ENCODE results near the gene SMARCC2. TPM values are rescaled to one million over a fixed set of nuclear protein-coding genes. Genes with fewer than 3 reads are reported as not detected.

Gene SMARCC2
- polyA plus RNA-seq, 2 of the 4 experiments (the other 2 are of a cell fraction): 51.9 to 83.9 TPM

DNA sequence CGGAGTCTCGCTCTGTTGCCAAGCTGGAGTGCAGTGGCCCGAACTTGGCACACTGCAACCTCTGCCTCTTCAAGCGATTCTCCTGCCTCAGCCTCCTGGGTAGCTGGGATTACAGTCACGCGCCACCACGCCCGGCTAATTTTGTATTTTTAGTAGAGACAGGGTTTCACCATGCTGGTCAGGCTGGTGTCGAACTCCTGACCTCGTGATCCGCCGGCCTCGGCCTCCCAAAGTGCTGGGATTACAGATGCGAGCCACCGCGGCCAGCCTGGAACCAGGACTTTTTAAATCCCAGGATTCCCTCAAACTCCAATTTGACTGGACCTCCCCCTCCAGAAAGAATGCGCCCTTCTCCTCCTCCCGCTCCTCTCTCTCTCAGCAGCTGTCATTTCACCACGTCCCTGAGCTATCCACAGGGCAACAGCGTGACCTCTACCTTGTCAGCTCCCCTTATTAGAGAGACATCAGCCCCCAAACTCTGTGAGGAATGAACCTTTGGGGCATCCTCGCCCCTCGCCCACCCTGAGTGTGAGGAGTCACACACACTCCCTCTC lies 59.3 kb downstream of the SMARCC2 start:
- ChIA-PET CTCF (interaction anchor here (0.8 to 15.7 kb wide), 5 partner anchors 9 to 60 kb away, joined by 3 to 204 read pairs (median 12); partner anchors contain the start of genes MYL6 and SMARCC2), POLR2A (no interaction called here)
- H3K9me3 ChIP-seq: no peaks in the 10 kb centered on the region
- FAIRE-seq (no peak), ATAC-seq (no peak), DNase-seq (ENCODE audit: low read depth in 1 of 2, low spot score in 1 of 2) (no peak)
- H3K27ac ChIP-seq: peak overlapping the region in 1 of 2 experiments; percentile 89; a peak in 4 of 6 replicates
- H3K4me2 ChIP-seq: peak overlapping the region; percentile 84
- peak overlapping the region; percentile 76; the same call in 1 of the 3 replicates for H3K4me3 ChIP-seq
- peaks cover 25% of the 10 kb centered on the region for H3K4me1 ChIP-seq
- 89% methylated on average over 22 of the region's 22 CpGs for WGBS (ENCODE audit: missing lambda C conversion rate)
- TF ChIP-seq MAFK (IDR thresholded peaks at IDR 0.05; ENCODE audit: partially characterized antibody) (no peak), NPAS2 (CRISPR knock-in tag; IDR thresholded peaks at IDR 0.05; ENCODE audit: borderline replicate concordance) (no peak)

DNA sequence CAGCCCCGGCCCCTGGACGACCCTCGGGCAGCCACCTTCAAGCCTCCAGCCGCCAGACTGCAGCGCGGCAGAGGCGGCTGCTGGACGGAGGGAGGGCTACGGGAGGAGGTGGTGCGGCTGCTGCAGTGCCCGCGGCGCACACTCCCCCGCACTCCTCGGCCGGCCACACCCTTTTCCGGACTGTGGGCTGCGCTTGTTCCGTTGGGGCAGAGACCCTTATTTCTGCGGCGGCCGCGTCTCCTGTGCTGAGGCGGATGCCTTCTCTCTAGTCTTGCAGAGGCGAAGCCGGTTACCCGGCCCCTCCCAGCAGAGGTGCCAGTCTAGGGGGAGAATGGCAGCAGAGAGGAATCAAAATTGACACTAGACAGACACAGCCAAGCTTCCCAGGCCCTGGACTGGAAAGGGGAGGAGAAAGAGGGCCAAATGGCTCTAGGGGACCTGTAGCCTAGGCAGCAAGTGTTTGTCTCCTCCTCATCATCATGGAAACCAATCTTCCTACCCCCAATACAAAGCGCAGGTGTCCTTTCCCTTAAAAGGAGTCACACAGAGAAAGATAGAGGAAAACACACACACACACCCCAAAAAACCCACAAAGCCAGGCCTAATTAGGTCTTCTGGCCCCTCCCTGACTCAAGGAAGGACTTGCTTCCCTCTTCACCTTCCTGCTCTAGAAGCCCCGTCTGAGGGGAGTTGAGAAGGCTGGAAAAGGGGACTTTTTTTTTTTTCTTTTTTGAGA lies 59.9 kb downstream of the SMARCC2 start:
- Histone ChIP-seq H3K27ac (peak overlapping the region; percentile 87 to 89), H3K4me3 (peak overlapping the region; percentile 76), H3K9me3 (no peaks in the 10 kb centered on the region), H3K4me1 (peaks cover 25% of the 10 kb centered on the region), H3K4me2 (peak overlapping the region; percentile 84)
- FAIRE-seq (no peak), DNase-seq (ENCODE audit: low read depth in 1 of 2, low spot score in 1 of 2) (peak; percentile 46 to 47), ATAC-seq (peak; percentile 45 to 51; a peak in 5 of 6 replicates)
- TF ChIP-seq FOXS1 (CRISPR knock-in tag; IDR thresholded peaks at IDR 0.05): no peak
- no peak for TF ChIP-seq CEBPB (IDR thresholded peaks at IDR 0.05)
- TF ChIP-seq, protein P1, sequence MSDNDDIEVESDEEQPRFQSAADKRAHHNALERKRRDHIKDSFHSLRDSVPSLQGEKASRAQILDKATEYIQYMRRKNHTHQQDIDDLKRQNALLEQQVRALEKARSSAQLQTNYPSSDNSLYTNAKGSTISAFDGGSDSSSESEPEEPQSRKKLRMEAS (IDR thresholded peaks at IDR 0.05): 0 out of 2 replicates have a peak, but pooled peaks have one; percentile 10
- WGBS (ENCODE audit: missing lambda C conversion rate): 19% methylated on average over 19 of the region's 29 CpGs
- ChIA-PET POLR2A (interaction anchor here (1.9 to 2.0 kb wide), 2 partner anchors 29 to 93 kb away, joined by 10 to 14 read pairs; partner anchors contain the start of genes MYL6 and RNF41), CTCF (interaction anchor here (0.8 to 15.7 kb wide), 6 partner anchors 9 to 82 kb away, joined by 3 to 204 read pairs (median 9); partner anchors contain the start of genes MYL6 and SMARCC2)

DNA sequence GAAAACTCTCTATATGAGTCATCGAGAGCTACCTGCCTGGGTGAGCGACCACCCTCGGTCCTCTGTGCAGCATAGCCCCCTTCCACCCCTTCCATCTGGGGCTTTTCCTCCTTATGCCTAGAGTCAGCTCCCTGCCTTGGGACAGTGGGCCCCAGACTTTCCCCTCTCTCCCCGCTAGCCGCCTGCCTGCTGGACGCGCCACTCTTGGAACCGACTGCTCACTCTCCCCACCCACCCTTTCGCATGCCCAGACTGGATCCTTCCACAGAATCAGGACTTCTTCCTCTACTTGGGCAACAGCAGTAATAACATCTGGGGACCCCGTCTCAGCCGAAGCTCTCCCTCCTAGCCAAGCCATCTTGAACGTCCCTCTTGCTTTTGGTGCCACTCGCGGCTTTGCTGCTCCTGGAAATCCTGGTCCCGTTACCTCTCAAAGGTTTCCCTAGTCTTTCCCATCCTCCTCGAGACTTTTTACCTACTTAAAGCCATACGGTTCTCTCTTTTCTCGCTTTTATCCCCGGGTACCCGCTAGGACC lies 60.5 kb downstream of the SMARCC2 start:
- no peak for FAIRE-seq
- H3K4me2 ChIP-seq: peak overlapping the region; percentile 84
- CTCF ChIA-PET: interaction anchor here (0.6 to 15.7 kb wide), 9 partner anchors 10 to 248 kb away, joined by 3 to 204 read pairs (median 6); partner anchors contain the start of genes MYL6, MYL6B, SMARCC2 and ZC3H10
- peak in 1 of 2 experiments; percentile 29 for DNase-seq (ENCODE audit: low read depth in 1 of 2, low spot score in 1 of 2)
- ATAC-seq: peak; percentile 36 to 45
- no peaks in the 10 kb centered on the region for H3K9me3 ChIP-seq
- POLR2A ChIA-PET: interaction anchor here (0.9 to 2.0 kb wide), 11 partner anchors 10 to 155 kb away, joined by 3 to 40 read pairs (median 8); partner anchors contain the start of genes MYL6, MYL6B, PA2G4 and RAB5B
- WGBS (ENCODE audit: missing lambda C conversion rate): 1% methylated on average over 20 of the region's 20 CpGs
- H3K4me1 ChIP-seq: peaks cover 25% of the 10 kb centered on the region
- H3K4me3 ChIP-seq: peak overlapping the region; percentile 76
- peak overlapping the region; percentile 87 to 89 for H3K27ac ChIP-seq
- TF ChIP-seq, protein P1 (IDR thresholded peaks at IDR 0.05): 0 out of 2 replicates have a peak, but pooled peaks have one; percentile 8
- TF ChIP-seq NPAS2 (CRISPR knock-in tag; IDR thresholded peaks at IDR 0.05; ENCODE audit: borderline replicate concordance) (no peak), KDM1A (IDR thresholded peaks at IDR 0.05; ENCODE audit: low read depth) (no peak), FOSL2 (IDR thresholded peaks at IDR 0.05) (no peak), FOSL2 (CRISPR knock-in tag; IDR thresholded peaks at IDR 0.05) (peak; percentile 71), EHF (CRISPR knock-in tag; IDR thresholded peaks at IDR 0.05) (no peak), MAZ (IDR thresholded peaks at IDR 0.05; ENCODE audit: borderline replicate concordance, low read depth, low read length) (no peak), ESRRA (IDR thresholded peaks at IDR 0.05; ENCODE audit: borderline replicate concordance, low read length) (no peak)

DNA sequence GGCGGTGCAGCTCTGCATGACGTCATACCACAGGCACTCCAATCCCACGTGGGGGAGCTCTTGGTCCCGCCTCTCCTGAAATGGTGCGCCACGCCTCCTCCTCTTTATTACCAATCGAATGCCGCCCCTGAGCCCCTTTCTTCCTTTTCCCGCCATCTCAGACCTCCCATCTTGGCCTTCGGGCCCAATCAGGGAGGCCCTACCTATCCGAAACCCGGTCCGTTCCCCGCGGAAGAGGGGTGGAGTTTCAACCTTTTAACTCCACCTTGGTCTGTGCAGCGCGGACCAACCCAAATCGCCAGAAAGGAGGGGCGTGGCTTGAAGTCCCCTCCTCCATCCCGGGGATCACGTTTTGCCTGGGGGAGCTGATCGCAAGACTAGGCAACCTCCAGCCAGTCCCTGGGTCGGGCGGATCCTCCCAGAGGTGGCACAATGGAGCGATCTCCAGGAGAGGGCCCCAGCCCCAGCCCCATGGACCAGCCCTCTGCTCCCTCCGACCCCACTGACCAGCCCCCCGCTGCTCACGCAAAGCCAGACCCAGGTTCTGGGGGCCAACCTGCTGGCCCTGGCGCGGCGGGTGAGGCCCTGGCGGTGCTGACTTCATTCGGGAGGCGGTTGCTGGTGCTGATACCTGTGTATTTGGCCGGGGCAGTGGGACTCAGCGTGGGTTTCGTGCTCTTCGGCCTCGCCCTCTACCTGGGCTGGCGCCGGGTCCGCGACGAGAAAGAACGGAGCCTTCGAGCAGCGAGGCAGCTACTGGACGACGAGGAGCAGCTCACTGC lies 61.2 kb downstream of the SMARCC2 start, which contains the start of gene ESYT1:
Gene ESYT1, plus strand, starts transcription at position 380 of the 782 bp plus-strand sequence. Its CDS starts 53 bp downstream, at position 433.
- DNase-seq (ENCODE audit: low read depth in 1 of 2, low spot score in 1 of 2) (peak; percentile 99 to 100), ATAC-seq (peak; percentile 83 to 95), FAIRE-seq (no peak)
- TF ChIP-seq POLR2A (IDR thresholded peaks at IDR 0.05; ENCODE audit: low read length) (peak; percentile 69), FOSL2 (IDR thresholded peaks at IDR 0.05) (no peak), FOSL2 (CRISPR knock-in tag; IDR thresholded peaks at IDR 0.05) (peak; percentile 81), MYC (IDR thresholded peaks at IDR 0.05; ENCODE audit: borderline replicate concordance, low read length) (peak; percentile 60; the same call in 1 of the 2 replicates), RNF2 (IDR thresholded peaks at IDR 0.05; ENCODE audit: borderline replicate concordance, low read depth) (no peak), RFX5 (IDR thresholded peaks at IDR 0.05) (peak; percentile 67; the same call in 1 of the 2 replicates), JUN (IDR thresholded peaks at IDR 0.05) (peak in 1 of 2 experiments; percentile 58; a peak in 1 of 5 replicates), BHLHE40 (IDR thresholded peaks at IDR 0.05; ENCODE audit: low read depth, low read length) (peak; percentile 86), KDM5A (IDR thresholded peaks at IDR 0.05) (no peak), PHF8 (IDR thresholded peaks at IDR 0.05; ENCODE audit: borderline replicate concordance, low read depth) (peak; percentile 49; the same call in 1 of the 2 replicates), ZSCAN20 (CRISPR knock-in tag; IDR thresholded peaks at IDR 0.05) (no peak)
- TF ChIP-seq, protein P2, sequence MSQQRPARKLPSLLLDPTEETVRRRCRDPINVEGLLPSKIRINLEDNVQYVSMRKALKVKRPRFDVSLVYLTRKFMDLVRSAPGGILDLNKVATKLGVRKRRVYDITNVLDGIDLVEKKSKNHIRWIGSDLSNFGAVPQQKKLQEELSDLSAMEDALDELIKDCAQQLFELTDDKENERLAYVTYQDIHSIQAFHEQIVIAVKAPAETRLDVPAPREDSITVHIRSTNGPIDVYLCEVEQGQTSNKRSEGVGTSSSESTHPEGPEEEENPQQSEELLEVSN (IDR thresholded peaks at IDR 0.05; ENCODE audit: borderline replicate concordance, low read depth): peak; percentile 87
- TF ChIP-seq, protein P3, sequence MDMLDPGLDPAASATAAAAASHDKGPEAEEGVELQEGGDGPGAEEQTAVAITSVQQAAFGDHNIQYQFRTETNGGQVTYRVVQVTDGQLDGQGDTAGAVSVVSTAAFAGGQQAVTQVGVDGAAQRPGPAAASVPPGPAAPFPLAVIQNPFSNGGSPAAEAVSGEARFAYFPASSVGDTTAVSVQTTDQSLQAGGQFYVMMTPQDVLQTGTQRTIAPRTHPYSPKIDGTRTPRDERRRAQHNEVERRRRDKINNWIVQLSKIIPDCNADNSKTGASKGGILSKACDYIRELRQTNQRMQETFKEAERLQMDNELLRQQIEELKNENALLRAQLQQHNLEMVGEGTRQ (IDR thresholded peaks at IDR 0.05): peak; percentile 75
- TF ChIP-seq, protein P1 (IDR thresholded peaks at IDR 0.05): peak; percentile 75
- WGBS (ENCODE audit: missing lambda C conversion rate): under 1% methylated on average over 30 of the region's 49 CpGs
- Histone ChIP-seq H3K4me1 (peaks cover 25% of the 10 kb centered on the region), H3K4me2 (peak within 1 kb of the TSS; percentile 84), H3K4me3 (peak within 1 kb of the TSS; percentile 76), H3K27ac (peak within 1 kb of the TSS; percentile 87 to 89), H3K9me3 (no peaks in the 10 kb centered on the region)
- ChIA-PET POLR2A (interaction anchor here (0.6 to 2.0 kb wide), 17 partner anchors 8 to 560 kb away, joined by 3 to 40 read pairs (median 4); partner anchors contain the start of genes MYL6, MYL6B, PA2G4 and PTGES3), CTCF (interaction anchor here (0.6 to 15.7 kb wide), 12 partner anchors 9 to 248 kb away, joined by 3 to 204 read pairs (median 6); partner anchors contain the start of genes MYL6, MYL6B, SMARCC2 and ZC3H10)
